Esophagus muscularis mucosa (tissue), 4 donors: ENCODE data around the gene ASPN.

Source experiments
- CTCF ChIP-seq, 3 experiments: fragments of 200-600 bp in 2 of 3; fragments of 450-650 bp in 1 of 3; sonication (generic) in 2 of 3; IDR thresholded peaks; one replicate each; pipeline ENCODE4 v1.5.1; 2017 to 2019; ENCODE audit warnings: antibody characterized with exemption in 3 of 3, mild to moderate bottlenecking in 2 of 3, moderate library complexity in 1 of 3
- EP300 ChIP-seq: sonication (generic); formaldehyde crosslinking; IDR thresholded peaks from one replicate; pipeline ENCODE4 v1.6.1; 2017; ENCODE audit warnings: antibody characterized with exemption
- POLR2A ChIP-seq: fragments of 450-650 bp; IDR thresholded peaks from one replicate; pipeline ENCODE4 v1.6.1; 2017; ENCODE audit warnings: antibody characterized with exemption, moderate library complexity, mild to moderate bottlenecking, low read depth
- POLR2AphosphoS5 ChIP-seq, 2 donors: sonication (generic); formaldehyde crosslinking; IDR thresholded peaks; one replicate each; pipeline ENCODE4 v1.6.1; 2017; ENCODE audit warnings: antibody characterized with exemption in 2 of 2

DNA sequence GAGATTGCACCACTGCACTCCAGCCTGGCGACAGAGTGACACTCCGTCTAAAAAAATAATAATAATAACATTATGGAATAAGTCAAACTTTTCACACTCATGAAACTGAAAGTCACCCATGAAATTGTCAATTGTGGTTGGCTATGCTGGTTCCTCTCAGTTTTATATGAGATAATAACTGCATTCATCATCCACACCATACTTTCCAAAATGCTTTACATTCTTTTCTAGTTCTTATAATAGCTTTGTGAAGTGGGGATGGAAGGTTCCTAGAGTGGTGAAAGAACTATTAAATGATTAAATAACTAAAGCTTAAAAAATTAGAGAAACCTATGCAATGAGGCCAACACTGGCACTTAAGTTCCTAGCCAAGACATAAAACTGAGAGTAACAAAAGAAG lies 12.6 kb upstream of the ASPN start:
- TF ChIP-seq POLR2AphosphoS5 (IDR thresholded peaks at IDR 0.05) (no peak), CTCF (IDR thresholded peaks at IDR 0.05) (no peak), POLR2A (no peak), EP300 (no peak)
